Liver (tissue), 3 donors: ENCODE data around the gene CBX5.

Source experiments
- EGR1 ChIP-seq, 2 donors: IDR thresholded peaks; 2 replicates each; pipeline ENCODE4 v1.6.1; 2016 to 2018; ENCODE audit warnings: antibody characterized with exemption in 2 of 2, low read depth in 2 of 2
- GABPA ChIP-seq, 2 donors: IDR thresholded peaks in 1 of 2; conservative IDR thresholded peaks in 1 of 2; 2 replicates each; pipeline ENCODE4 v1.6.1; 2016; ENCODE audit warnings: antibody characterized with exemption in 2 of 2, mild to moderate bottlenecking in 1 of 2, moderate library complexity in 1 of 2
- JUND ChIP-seq, 2 donors: IDR thresholded peaks; 2 replicates each; pipeline ENCODE4 v1.6.1; 2016; ENCODE audit warnings: antibody characterized with exemption in 2 of 2
- MAX ChIP-seq: IDR thresholded peaks from 2 replicates; pipeline ENCODE4 v1.6.1; 2016; ENCODE audit warnings: antibody characterized with exemption
- RAD21 ChIP-seq, 2 donors: IDR thresholded peaks; 2 replicates each; pipeline ENCODE4 v1.6.1; 2016; ENCODE audit warnings: antibody characterized with exemption in 2 of 2, mild to moderate bottlenecking in 2 of 2
- RXRA ChIP-seq, 2 donors: IDR thresholded peaks; 2 replicates each; pipeline ENCODE4 v1.6.1; 2017 to 2018; ENCODE audit warnings: antibody characterized with exemption in 2 of 2, mild to moderate bottlenecking in 1 of 2
- SP1 ChIP-seq: IDR thresholded peaks from 2 replicates; pipeline ENCODE4 v1.6.1; 2018; ENCODE audit warnings: antibody characterized with exemption, mild to moderate bottlenecking
- TAF1 ChIP-seq: conservative IDR thresholded peaks from 2 replicates; pipeline ENCODE4 v1.6.1; 2016; ENCODE audit warnings: antibody characterized with exemption, mild to moderate bottlenecking
- YY1 ChIP-seq: IDR thresholded peaks from 2 replicates; pipeline ENCODE4 v1.6.1; 2016; ENCODE audit warnings: antibody characterized with exemption, mild to moderate bottlenecking
- TF ChIP-seq, protein P1 (sequence below): fragments of 150-350 bp; IDR thresholded peaks from 2 replicates; pipeline ENCODE4 v1.5.1; 2017; ENCODE audit warnings: improper control_type of control experiment, low read depth, low read length; ENCODE audit not compliant: missing input control
- TF ChIP-seq, protein P2 (sequence below): IDR thresholded peaks from 2 replicates; pipeline ENCODE4 v1.6.1; 2016; ENCODE audit warnings: antibody characterized with exemption
- TF ChIP-seq, protein P3 (sequence below): IDR thresholded peaks from 2 replicates; pipeline ENCODE4 v1.6.1; 2016; ENCODE audit warnings: antibody characterized with exemption, mild to moderate bottlenecking
- TF ChIP-seq, protein P4 (sequence below): IDR thresholded peaks from 2 replicates; pipeline ENCODE4 v1.6.1; 2016; ENCODE audit warnings: antibody characterized with exemption
- donor health status: healthy.
- donor health status: healthy.

- TF ChIP-seq RAD21 (IDR thresholded peaks at IDR 0.05), result peak in 1 of 2 donors; percentile 47
- TF ChIP-seq, protein P1, sequence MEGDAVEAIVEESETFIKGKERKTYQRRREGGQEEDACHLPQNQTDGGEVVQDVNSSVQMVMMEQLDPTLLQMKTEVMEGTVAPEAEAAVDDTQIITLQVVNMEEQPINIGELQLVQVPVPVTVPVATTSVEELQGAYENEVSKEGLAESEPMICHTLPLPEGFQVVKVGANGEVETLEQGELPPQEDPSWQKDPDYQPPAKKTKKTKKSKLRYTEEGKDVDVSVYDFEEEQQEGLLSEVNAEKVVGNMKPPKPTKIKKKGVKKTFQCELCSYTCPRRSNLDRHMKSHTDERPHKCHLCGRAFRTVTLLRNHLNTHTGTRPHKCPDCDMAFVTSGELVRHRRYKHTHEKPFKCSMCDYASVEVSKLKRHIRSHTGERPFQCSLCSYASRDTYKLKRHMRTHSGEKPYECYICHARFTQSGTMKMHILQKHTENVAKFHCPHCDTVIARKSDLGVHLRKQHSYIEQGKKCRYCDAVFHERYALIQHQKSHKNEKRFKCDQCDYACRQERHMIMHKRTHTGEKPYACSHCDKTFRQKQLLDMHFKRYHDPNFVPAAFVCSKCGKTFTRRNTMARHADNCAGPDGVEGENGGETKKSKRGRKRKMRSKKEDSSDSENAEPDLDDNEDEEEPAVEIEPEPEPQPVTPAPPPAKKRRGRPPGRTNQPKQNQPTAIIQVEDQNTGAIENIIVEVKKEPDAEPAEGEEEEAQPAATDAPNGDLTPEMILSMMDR, result no peak
- no peak for TF ChIP-seq GABPA (IDR thresholded peaks at IDR 0.05 in 1 of 2, conservative IDR thresholded peaks at IDR 0.05 in 1 of 2)
- TF ChIP-seq, protein P2, sequence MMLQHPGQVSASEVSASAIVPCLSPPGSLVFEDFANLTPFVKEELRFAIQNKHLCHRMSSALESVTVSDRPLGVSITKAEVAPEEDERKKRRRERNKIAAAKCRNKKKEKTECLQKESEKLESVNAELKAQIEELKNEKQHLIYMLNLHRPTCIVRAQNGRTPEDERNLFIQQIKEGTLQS, result no peak
- TF ChIP-seq, protein P3, sequence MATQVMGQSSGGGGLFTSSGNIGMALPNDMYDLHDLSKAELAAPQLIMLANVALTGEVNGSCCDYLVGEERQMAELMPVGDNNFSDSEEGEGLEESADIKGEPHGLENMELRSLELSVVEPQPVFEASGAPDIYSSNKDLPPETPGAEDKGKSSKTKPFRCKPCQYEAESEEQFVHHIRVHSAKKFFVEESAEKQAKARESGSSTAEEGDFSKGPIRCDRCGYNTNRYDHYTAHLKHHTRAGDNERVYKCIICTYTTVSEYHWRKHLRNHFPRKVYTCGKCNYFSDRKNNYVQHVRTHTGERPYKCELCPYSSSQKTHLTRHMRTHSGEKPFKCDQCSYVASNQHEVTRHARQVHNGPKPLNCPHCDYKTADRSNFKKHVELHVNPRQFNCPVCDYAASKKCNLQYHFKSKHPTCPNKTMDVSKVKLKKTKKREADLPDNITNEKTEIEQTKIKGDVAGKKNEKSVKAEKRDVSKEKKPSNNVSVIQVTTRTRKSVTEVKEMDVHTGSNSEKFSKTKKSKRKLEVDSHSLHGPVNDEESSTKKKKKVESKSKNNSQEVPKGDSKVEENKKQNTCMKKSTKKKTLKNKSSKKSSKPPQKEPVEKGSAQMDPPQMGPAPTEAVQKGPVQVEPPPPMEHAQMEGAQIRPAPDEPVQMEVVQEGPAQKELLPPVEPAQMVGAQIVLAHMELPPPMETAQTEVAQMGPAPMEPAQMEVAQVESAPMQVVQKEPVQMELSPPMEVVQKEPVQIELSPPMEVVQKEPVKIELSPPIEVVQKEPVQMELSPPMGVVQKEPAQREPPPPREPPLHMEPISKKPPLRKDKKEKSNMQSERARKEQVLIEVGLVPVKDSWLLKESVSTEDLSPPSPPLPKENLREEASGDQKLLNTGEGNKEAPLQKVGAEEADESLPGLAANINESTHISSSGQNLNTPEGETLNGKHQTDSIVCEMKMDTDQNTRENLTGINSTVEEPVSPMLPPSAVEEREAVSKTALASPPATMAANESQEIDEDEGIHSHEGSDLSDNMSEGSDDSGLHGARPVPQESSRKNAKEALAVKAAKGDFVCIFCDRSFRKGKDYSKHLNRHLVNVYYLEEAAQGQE, result peak; percentile 77
- no peak for TF ChIP-seq JUND (IDR thresholded peaks at IDR 0.05)
- TF ChIP-seq, protein P4, sequence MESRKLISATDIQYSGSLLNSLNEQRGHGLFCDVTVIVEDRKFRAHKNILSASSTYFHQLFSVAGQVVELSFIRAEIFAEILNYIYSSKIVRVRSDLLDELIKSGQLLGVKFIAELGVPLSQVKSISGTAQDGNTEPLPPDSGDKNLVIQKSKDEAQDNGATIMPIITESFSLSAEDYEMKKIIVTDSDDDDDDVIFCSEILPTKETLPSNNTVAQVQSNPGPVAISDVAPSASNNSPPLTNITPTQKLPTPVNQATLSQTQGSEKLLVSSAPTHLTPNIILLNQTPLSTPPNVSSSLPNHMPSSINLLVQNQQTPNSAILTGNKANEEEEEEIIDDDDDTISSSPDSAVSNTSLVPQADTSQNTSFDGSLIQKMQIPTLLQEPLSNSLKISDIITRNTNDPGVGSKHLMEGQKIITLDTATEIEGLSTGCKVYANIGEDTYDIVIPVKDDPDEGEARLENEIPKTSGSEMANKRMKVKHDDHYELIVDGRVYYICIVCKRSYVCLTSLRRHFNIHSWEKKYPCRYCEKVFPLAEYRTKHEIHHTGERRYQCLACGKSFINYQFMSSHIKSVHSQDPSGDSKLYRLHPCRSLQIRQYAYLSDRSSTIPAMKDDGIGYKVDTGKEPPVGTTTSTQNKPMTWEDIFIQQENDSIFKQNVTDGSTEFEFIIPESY, result peak; percentile 48
- TF ChIP-seq MAX, result peak; percentile 88
- TF ChIP-seq TAF1, result peak; percentile 93
- TF ChIP-seq RXRA (IDR thresholded peaks at IDR 0.05), result peak; percentile 53 to 66
- peak; percentile 83 for TF ChIP-seq SP1
- no peak for TF ChIP-seq EGR1 (IDR thresholded peaks at IDR 0.05; ENCODE audit: low read depth in 2 of 2)
- peak; percentile 99 for TF ChIP-seq YY1
Observed at GRCh38 chr12:54279632-54280467, at the start of gene CBX5.
